Ishikawa (cell line): ENCODE measurements around the gene CDH13.

ENCODE experiments used
- CEBPB ChIP-seq: IDR thresholded peaks from 2 replicates; pipeline ENCODE4 v1.6.1; 2012
- EP300 ChIP-seq: IDR thresholded peaks from 2 replicates; pipeline ENCODE4 v1.6.1; 2012; ENCODE audit warnings: borderline replicate concordance
- RAD21 ChIP-seq: IDR thresholded peaks from 2 replicates; pipeline ENCODE4 v1.6.1; 2012; ENCODE audit warnings: low read depth

GRCh38 chr16:83715217-83715920, 1088.6 kb downstream of the CDH13 start:
- TF ChIP-seq EP300 (no peak), CEBPB (no peak), RAD21 (no peak)
